Cardiac fibroblast (primary cell): ENCODE data around the gene AUNIP.

Experiments
- DNase-seq, 2 donors: peaks; one replicate each; pipeline versions ENCODE4 v3.0.0 to v3.0.0-alpha.2; 2010; ENCODE audit warnings: low read depth in 2 of 2
- H3K4me3 ChIP-seq, 2 donors: replicated peaks in 1 of 2; 1 replicate in 1 of 2; 2 replicates in 1 of 2; pipeline ENCODE4 v1.5.1; 2011; ENCODE audit warnings: low read depth in 2 of 2, low read length in 2 of 2, mild to moderate bottlenecking in 2 of 2, moderate library complexity in 1 of 2
- TF ChIP-seq, protein P1 (sequence below): IDR thresholded peaks from one replicate; pipeline ENCODE4 v1.5.1; 2011; ENCODE audit warnings: low read depth, mild to moderate bottlenecking, low read length, inconsistent platforms

Gene AUNIP

DNA sequence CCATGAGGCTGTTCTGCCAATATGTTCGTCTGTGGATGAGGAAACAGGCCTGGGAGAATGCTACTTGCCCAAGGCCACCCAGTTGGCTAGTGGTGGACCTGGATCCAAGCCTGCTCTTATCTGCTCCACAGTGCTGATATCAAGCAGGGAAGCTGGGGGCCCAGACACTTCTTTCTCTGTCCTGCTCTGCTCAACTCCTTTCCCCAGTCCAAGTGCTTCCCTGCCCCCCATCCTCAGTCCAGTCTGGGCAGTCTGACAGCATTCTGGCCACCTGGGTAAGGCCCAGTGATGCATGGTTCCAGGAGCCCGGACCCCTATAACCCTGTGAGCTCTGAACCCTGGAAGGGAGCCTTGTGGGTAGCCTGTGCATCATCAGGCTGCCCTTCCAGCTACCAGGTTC, 20.4 kb upstream of the AUNIP start:
- TF ChIP-seq, protein P1, sequence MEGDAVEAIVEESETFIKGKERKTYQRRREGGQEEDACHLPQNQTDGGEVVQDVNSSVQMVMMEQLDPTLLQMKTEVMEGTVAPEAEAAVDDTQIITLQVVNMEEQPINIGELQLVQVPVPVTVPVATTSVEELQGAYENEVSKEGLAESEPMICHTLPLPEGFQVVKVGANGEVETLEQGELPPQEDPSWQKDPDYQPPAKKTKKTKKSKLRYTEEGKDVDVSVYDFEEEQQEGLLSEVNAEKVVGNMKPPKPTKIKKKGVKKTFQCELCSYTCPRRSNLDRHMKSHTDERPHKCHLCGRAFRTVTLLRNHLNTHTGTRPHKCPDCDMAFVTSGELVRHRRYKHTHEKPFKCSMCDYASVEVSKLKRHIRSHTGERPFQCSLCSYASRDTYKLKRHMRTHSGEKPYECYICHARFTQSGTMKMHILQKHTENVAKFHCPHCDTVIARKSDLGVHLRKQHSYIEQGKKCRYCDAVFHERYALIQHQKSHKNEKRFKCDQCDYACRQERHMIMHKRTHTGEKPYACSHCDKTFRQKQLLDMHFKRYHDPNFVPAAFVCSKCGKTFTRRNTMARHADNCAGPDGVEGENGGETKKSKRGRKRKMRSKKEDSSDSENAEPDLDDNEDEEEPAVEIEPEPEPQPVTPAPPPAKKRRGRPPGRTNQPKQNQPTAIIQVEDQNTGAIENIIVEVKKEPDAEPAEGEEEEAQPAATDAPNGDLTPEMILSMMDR: no peak
- peak in 1 of 2 donors; percentile 72 for DNase-seq
- no peak overlapping the region for H3K4me3 ChIP-seq

DNA sequence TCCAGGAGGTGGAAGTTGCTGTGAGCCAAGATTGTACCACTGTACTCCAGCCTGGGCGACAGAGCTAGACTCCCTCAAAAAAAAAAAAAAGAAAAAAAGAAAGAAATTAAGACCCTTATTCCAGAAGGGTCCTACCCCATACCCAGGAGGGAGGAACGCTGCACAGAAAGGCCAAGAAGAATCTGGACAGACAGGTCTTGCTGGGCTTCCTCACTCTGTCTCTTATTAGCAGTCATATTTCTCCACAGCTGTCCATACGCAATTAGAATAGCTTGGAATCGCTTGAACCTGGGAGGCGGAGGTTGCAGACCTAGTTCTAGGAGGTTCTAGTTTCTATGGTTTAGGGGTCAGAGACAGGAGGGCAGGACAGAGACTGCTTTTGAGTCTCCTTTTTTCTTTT, 19.4 kb upstream of the AUNIP start:
- TF ChIP-seq, protein P1: no peak
- DNase-seq: no peak
- no peak overlapping the region for H3K4me3 ChIP-seq

DNA sequence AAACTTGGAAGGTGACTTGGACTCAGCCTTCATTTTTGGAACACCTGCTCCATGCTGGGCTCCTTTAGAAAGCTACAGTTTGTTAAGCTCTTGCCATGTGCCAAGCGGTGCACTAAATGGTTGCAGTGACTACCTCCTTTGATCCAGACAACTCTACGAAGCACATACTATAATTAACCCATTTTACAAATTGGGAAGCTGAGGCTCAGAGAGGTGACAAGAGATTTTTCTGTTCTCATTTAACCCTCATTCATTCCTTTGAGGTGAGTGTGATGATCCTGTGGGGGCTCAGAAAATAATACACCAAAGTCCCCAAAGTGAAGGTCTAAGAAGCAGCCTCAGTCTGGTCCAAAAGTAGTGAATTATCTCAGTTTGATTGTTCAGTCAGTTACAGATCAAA, 17.9 kb upstream of the AUNIP start:
- TF ChIP-seq, protein P1: no peak
- no peak for DNase-seq
- H3K4me3 ChIP-seq: no peak overlapping the region

DNA sequence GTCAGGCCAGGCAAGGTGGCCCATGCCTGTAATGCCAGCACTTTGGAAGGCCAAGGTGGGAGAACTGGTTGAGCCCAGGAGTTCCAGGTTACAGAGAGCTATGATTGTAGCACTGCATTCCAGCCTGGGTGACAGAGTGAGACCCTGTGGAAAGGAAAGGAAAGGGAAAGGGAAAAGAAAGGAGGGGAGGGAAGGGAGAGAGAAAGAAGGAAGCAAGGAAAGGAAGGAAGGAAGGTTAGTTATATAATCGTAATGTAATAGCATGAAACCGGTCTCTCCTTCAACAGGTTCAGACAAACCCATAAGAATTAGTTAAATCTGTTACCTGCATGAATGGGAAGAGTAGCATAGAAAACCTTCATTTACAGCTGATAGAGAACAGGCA, 17.4 kb upstream of the AUNIP start:
- H3K4me3 ChIP-seq: no peak overlapping the region
- no peak for DNase-seq
- TF ChIP-seq, protein P1: no peak

DNA sequence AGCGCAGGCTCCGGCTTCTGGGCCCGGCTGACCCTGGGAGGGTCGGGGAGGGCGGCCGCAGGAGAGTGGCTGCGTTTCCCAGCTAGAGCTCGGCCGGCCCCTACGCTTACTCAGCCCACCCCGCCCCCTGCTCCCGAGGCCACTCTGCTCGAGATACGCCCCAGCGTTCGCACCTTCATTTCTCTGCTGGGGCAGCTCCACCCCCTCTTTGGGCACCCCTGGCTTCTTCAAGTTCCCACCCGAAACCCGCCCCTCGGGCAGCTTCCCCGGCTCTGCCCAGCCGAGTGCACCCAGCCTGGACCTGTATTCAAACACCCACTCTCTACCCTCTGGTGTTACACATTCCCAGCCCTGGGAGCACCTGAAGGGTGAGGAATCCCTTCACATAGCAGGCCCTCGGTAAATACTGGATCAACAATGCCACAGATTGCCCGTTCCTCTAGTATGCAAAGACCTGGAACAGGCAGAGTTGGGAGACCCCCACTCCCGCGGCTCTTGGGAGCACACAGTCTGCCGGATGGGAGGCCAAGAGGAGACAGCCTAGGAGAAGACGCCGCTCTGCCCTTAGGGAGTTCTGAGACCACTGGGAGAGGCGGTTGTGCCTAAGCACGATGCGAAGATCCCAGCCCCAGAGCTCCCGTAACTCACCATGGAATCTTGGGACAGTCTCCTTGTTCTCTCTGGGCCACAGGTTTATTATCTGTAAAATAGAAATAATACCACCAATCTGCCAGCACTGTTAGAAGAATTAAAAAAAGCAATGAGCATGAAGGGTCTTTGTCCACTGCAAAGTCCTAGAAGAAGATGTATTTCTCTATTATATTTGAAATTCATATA, 16.8 kb upstream of the AUNIP start:
- DNase-seq: no peak

DNA sequence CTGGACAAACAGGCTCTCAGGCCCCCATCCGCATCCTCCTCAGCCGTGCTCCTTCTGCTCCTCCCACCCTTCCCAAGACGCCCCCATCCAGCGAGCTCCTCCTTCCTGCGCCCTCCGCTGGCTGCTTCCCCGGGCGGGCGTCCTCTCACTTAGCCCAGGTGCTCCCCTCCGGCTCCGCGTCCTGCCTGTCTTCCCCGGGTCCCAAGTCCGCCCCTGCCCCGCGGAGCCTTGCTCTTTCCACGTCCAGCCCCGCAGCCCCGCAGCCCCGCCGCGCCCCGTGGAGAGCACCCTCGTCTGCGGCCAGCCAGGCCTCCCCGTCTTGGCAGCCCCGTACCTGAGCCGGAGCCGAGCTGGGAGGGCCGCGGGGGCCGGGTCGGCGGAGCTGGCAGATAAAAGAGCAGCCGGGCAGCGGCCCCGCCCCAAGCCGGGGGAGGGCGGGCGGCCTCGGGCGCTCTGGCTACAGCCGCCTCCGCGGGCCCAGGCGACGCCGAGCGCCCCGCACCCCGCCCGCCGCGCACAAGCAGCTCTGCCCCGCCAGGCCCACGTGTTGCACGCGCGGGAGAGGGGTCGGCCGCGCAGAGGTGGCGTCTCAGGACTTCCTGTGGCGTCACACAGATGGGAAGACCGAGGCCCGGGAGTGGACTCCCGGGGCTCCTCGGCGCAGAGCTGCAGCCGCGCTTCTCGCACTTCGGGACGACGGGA, 16.0 kb upstream of the AUNIP start, which contains the start of gene PAQR7:
PAQR7 (minus strand) TSS at position 555 of the 702 bp plus-strand sequence. CDS start 11,869 bp downstream, outside the sequence.
- H3K4me3 ChIP-seq: peak within 1 kb of the TSS; percentile 60 to 70
- DNase-seq: peak; percentile 61 to 79
- TF ChIP-seq, protein P1: no peak

More for the DNA sequence above, 16.8 kb upstream of the AUNIP start:
- TF ChIP-seq, protein P1: no peak
- peak overlapping the region; percentile 43 to 70 for H3K4me3 ChIP-seq
